HUES6 (cell line): ENCODE measurements around the gene S100A8.

Source experiments
- H3K27ac ChIP-seq: 2 replicates; pipeline ENCODE4 v1.7.0; 2013; ENCODE audit warnings: low read depth, mild to moderate bottlenecking, low read length, inconsistent platforms
- H3K27me3 ChIP-seq: 2 replicates; pipeline ENCODE4 v1.6.1; 2013; ENCODE audit warnings: low read length; ENCODE audit not compliant: control insufficient read depth, insufficient read depth
- H3K36me3 ChIP-seq: 2 replicates; pipeline ENCODE4 v1.6.1; 2013; ENCODE audit warnings: low read length; ENCODE audit not compliant: control insufficient read depth, insufficient read depth
- H3K4me1 ChIP-seq: 2 replicates; pipeline ENCODE4 v1.6.1; 2013; ENCODE audit warnings: low read length; ENCODE audit not compliant: control insufficient read depth, insufficient read depth
- H3K4me3 ChIP-seq: 2 replicates; pipeline ENCODE4 v1.5.1; 2013; ENCODE audit warnings: low read depth, low read length
- H3K9ac ChIP-seq: one replicate; pipeline ENCODE4 v1.6.1; 2013; ENCODE audit warnings: mild to moderate bottlenecking, low read length
- H3K9me3 ChIP-seq: 2 replicates; pipeline ENCODE4 v1.6.1; 2013; ENCODE audit warnings: low read depth, low read length; ENCODE audit not compliant: control insufficient read depth, insufficient read depth

S100A8 gene

DNA sequence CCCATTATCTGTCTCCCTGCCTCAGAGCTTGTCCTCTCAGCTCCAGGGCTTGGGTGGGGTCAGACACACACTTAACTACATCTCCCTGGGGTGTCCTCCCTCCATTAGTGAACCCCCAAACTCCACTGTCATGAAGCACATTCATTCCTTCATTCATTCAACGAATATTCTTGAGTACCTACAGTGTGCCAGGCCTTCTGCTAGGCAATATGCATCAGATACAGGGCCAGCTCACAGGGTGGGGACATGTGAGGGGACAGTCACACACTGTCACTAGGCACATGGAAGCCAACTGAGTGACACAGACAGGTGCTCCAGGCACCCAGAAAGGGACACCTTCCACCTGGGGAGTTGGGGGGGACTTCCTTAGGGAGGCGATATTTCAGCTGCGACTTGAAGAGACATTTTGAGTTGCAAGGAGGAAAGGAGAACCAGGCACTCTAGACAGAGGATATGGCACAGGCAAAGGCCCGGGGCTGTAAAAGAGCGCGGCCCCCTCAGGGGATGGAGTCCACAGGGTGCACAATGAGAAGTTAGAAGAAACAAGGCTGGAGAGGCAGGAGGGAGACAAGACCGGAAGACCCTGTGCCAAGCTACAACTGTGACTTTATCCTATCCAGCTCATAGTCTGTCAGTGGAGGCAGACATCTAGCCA is 8.7 kb upstream of the S100A8 start:
- 0 out of 2 replicates have a peak, but pooled peaks cover under 1% of the 10 kb centered on the region for H3K9me3 ChIP-seq
- no peak overlapping the region for H3K27ac ChIP-seq
- no peaks in the 10 kb centered on the region for H3K4me1 ChIP-seq
- H3K4me3 ChIP-seq = no peak overlapping the region
- no peaks in the 10 kb centered on the region for H3K36me3 ChIP-seq
- H3K9ac ChIP-seq = no peak overlapping the region
- peaks cover 37% of the 10 kb centered on the region for H3K27me3 ChIP-seq

DNA sequence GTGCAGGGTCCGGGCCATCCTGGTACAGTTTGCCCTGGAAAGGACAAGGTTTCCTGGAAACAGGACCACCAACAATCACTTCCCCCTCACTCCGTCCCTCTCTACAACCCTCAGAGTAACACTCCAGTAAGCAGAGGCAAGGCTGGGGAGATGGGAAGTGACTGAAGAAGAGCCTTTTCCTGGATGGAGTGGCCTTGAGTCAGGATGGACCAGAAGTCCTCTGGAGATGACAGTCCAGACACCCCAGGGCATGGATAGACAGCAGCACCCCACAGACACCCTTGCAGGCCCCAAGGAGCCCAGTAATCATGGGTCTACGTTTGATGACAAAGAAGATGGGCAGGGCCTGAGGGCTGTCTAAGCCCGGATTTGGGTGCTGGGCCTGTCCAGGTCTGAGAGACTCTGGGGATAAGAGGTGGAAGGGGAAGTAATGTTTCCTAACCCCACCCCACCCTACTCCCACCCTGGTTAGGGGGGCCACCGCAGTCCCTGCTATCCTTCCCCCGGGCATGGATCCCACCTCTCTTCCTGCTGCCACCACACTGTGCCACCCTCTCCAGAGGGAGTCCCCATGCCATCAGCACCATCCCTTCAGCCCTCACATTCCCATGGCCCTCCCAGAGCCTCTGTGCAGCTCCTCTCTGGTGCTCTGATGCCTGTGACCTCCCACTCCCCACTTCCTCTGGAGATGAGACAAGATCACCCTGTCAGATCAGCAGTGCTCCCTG is 7.2 kb upstream of the S100A8 start:
- no peak overlapping the region for H3K27ac ChIP-seq
- no peaks in the 10 kb centered on the region for H3K36me3 ChIP-seq
- no peaks in the 10 kb centered on the region for H3K9me3 ChIP-seq
- H3K27me3 ChIP-seq = peaks cover 25% of the 10 kb centered on the region
- no peak overlapping the region for H3K4me3 ChIP-seq
- no peak overlapping the region for H3K9ac ChIP-seq
- H3K4me1 ChIP-seq = no peaks in the 10 kb centered on the region

DNA sequence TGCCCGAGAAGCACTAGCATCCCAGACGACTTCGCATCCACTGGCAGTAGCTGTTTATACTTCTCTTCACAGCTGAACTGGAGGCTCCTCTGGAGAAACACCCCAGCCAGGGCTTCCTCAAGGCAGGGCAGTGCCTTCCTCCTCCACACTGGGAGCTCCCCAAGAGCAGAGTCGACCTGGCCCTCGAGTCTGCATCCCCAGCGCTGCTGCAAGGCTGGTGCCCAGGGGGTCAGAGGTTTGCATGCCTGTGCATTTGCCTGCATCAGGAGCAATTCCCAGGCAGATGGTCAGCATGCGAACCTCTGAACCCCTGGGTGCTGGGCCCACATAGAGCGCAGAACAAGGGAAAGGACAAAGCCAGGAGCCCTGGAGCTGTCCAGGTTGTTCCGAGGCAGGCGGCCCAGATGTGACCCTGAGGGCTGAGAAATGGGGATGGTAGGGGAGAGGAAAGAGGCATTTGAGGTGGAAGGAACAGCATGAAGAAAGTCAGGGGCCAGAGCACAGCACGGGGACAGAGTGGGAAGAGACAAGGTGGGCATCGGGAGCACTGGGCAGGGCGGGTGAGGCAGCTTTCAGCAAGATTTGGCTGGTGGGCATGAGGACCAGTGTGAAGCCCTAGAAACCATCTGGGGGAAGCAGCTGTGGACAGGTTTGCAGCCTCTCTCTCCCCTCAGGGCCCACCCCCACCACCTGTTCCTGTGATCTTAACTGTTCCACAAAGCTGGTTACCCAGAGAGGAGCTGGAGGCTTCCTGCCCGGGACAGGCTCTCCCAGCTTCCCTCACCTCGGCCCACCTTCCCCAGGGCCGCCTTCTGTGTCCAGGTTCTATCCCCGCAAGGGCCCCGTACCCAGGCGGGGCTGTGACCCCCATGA is 6.4 kb upstream of the S100A8 start:
- Histone ChIP-seq H3K4me1 (no peaks in the 10 kb centered on the region), H3K27ac (no peak overlapping the region), H3K4me3 (no peak overlapping the region), H3K9me3 (no peaks in the 10 kb centered on the region), H3K36me3 (no peaks in the 10 kb centered on the region), H3K27me3 (peaks cover 20% of the 10 kb centered on the region), H3K9ac (no peak overlapping the region)

DNA sequence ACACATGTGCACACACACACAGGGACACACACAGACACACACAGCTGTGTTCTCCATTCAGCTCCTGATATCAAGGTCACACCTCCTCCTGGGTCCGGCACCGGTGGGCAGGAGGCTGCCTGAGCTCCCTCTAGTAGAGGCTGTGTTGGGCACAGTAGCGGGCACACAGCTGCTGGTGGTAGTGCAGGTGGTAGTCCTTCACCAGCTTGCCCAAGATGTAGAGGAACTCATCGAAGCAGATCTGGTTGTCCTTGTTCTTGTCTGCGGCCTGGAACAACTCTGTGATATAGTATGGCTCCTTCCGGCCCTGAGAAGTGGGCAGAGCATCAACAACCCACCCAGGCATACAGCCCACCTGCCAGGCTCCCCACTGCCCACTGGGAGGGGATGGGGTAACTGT is 5.6 kb upstream of the S100A8 start:
- Histone ChIP-seq H3K4me1 (no peaks in the 10 kb centered on the region), H3K36me3 (no peaks in the 10 kb centered on the region), H3K27ac (no peak overlapping the region), H3K9me3 (no peaks in the 10 kb centered on the region), H3K27me3 (peaks cover 17% of the 10 kb centered on the region), H3K9ac (no peak overlapping the region), H3K4me3 (no peak overlapping the region)

- Histone ChIP-seq H3K9ac (no peak overlapping the region), H3K4me1 (no peaks in the 10 kb centered on the region), H3K36me3 (no peaks in the 10 kb centered on the region), H3K27ac (no peak overlapping the region), H3K9me3 (no peaks in the 10 kb centered on the region), H3K27me3 (peaks cover 17% of the 10 kb centered on the region), H3K4me3 (no peak overlapping the region)
Observed at GRCh38 chr1:153395776-153396175, 4.9 kb upstream of the S100A8 start.

DNA sequence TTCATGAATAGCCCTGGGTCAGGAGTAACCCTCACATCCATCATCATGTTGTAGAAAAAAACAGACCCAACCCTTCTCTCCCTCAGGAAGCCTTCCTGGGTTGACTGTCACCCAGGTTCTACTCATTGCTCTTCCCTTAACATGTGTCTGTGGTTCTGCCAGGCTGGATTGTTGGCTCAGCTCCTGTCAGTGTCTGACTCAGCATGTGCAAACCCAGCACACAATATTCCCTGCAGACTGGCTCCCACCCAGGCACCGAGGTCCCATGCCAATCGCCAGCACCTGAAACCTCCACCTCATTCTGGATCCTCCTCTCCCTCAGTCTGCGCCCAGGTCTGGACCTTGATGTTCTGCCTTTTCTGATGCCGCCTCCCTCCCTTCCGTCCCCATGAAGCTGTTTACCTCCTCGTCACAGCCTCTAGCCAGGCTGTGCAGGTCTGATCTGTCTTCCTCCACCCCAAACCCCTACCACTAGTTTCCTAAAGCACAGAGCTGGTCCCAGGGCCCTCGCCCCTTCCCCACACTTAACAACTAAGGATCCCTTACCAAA is 4.3 kb upstream of the S100A8 start:
- Histone ChIP-seq H3K9me3 (no peaks in the 10 kb centered on the region), H3K9ac (no peak overlapping the region), H3K4me3 (no peak overlapping the region), H3K36me3 (no peaks in the 10 kb centered on the region), H3K4me1 (no peaks in the 10 kb centered on the region), H3K27ac (no peak overlapping the region), H3K27me3 (peaks cover 19% of the 10 kb centered on the region)

DNA sequence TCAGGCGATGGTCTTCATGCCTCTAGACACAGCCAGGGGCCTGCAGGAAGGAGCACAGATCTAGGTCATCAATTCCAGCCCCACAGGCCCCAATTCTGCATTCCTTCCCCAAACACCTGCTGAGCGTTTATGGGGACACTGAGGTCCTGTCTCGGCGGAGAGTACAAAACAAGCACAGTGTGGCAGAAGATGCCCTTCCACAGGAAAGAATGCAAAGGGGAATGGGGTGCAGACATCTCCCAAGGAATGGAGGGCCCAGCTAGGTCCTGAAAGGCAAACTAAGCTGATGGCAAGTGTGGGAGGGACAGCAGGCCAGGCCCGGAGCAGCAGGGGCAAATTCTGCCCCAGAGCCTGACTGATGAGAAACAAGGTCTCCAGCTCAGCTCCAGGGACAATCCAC is 3.5 kb upstream of the S100A8 start:
- Histone ChIP-seq H3K27ac (no peak overlapping the region), H3K36me3 (no peaks in the 10 kb centered on the region), H3K27me3 (peaks cover 19% of the 10 kb centered on the region), H3K9me3 (no peaks in the 10 kb centered on the region), H3K4me3 (no peak overlapping the region), H3K9ac (no peak overlapping the region), H3K4me1 (no peaks in the 10 kb centered on the region)

DNA sequence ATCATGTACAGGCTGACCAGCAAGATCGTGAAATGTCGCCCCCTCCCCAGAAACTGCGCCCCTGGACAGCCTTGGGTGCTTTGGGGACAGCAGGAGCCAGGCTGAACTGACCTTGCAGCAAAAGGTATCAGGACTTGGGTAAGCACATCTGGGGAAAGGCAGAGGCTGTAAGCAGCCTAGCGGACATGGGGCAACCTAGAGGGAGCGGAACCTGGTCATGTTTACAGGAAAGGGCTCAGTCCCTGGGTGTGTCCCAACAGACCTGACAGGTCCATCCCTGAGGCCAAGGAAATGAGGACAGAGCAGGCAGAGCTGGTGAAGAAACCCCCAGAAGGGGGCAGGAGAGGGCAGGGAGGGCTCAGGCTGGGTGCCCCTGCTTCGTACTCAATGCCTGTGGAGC is 3.1 kb upstream of the S100A8 start:
- Histone ChIP-seq H3K36me3 (no peaks in the 10 kb centered on the region), H3K9ac (no peak overlapping the region), H3K27me3 (peaks cover 19% of the 10 kb centered on the region), H3K4me1 (no peaks in the 10 kb centered on the region), H3K4me3 (no peak overlapping the region), H3K27ac (no peak overlapping the region), H3K9me3 (no peaks in the 10 kb centered on the region)

GRCh38 chr1:153392822-153393221 is 1.9 kb upstream of the S100A8 start:
- H3K9ac ChIP-seq = no peak overlapping the region
- H3K9me3 ChIP-seq = no peaks in the 10 kb centered on the region
- H3K27ac ChIP-seq = no peak overlapping the region
- H3K36me3 ChIP-seq = no peaks in the 10 kb centered on the region
- no peaks in the 10 kb centered on the region for H3K4me1 ChIP-seq
- peaks cover 16% of the 10 kb centered on the region for H3K27me3 ChIP-seq
- H3K4me3 ChIP-seq = no peak overlapping the region

DNA sequence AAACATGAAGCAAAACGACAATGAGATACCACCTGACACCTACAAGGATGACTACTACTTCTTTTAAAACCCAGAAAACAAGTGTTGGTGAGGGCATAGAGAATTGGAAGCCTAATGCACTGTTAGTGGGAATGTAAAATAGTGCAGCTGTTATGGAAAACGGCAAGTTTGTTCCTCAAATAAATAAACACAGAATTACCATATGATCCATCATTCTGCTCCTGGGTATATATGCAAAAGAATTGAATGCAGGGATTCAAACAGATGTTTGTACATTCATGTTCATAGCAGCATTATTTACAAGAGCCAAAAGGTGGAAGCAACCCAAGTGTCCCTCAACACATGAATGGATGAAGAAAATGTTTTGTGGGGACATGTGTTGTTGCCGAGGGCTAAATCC is 1.4 kb upstream of the S100A8 start:
- Histone ChIP-seq H3K27ac (no peak overlapping the region), H3K9me3 (no peaks in the 10 kb centered on the region), H3K27me3 (peaks cover 16% of the 10 kb centered on the region), H3K4me3 (no peak overlapping the region), H3K9ac (no peak overlapping the region), H3K4me1 (no peaks in the 10 kb centered on the region), H3K36me3 (no peaks in the 10 kb centered on the region)
